Bronchial epithelial cell (primary cell): ENCODE results near the gene MVD. TPM values are rescaled to one million over a fixed set of nuclear protein-coding genes. Genes with fewer than 3 reads are reported as not detected.

Experiments
- DNase-seq: peaks from one replicate; pipeline ENCODE4 v3.0.0-alpha.2; 2010; ENCODE audit warnings: low read depth
- FAIRE-seq: peaks from 2 replicates; lab custom pipeline; 2011; peaks lifted over from hg19 to GRCh38; lab: Jason Lieb, UNC
- H3K27me3 ChIP-seq: 2 replicates; pipeline ENCODE4 v1.5.1; 2011; ENCODE audit warnings: low read length; ENCODE audit not compliant: control insufficient read depth, insufficient read depth
- H3K36me3 ChIP-seq: 2 replicates; pipeline ENCODE4 v1.5.1; 2011; ENCODE audit warnings: low read length; ENCODE audit not compliant: control insufficient read depth, insufficient read depth
- H3K4me3 ChIP-seq: 2 replicates; pipeline ENCODE4 v1.5.1; 2011; ENCODE audit warnings: mild to moderate bottlenecking, low read depth, low read length, control low read depth
- CTCF ChIP-seq: IDR thresholded peaks from 2 replicates; pipeline ENCODE4 v1.5.1; 2011; ENCODE audit warnings: mild to moderate bottlenecking, moderate library complexity, low read length, control low read depth, inconsistent platforms; ENCODE audit not compliant: insufficient read depth, severe bottlenecking
- total RNA-seq: library from RNA; depleted of rRNA; stranded (reverse); fragments of >200 nt; gene quantifications from 2 replicates; pipeline ENCODE4 v1.2.1, GENCODE V29; 2014

MVD gene
- total RNA-seq, 1 donor from 2014 or later, result 56.6 TPM

GRCh38 chr16:88706229-88706964 is 43.5 kb upstream of the MVD start, which contains the start of the genes CTU2 and RNF166:
TSS of gene CTU2 (plus strand) at chr16:88706503. CDS start at chr16:88706531, 28 bp downstream.
TSS of gene RNF166 (minus strand) at chr16:88706408. CDS start at chr16:88706325, 83 bp downstream.
- no peaks in the 10 kb centered on the region for H3K27me3 ChIP-seq
- no peak for TF ChIP-seq CTCF
- H3K36me3 ChIP-seq, result peaks cover 6% of the 10 kb centered on the region
- no peak for FAIRE-seq
- peak; percentile 73 for DNase-seq
- H3K4me3 ChIP-seq, result peak within 1 kb of the TSS; percentile 99

GRCh38 chr16:88705801-88706228 is 42.9 kb upstream of the MVD start:
- H3K27me3 ChIP-seq, result no peaks in the 10 kb centered on the region
- FAIRE-seq, result no peak
- no peak for DNase-seq
- H3K4me3 ChIP-seq, result peak overlapping the region; percentile 99
- peaks cover 6% of the 10 kb centered on the region for H3K36me3 ChIP-seq
- no peak for TF ChIP-seq CTCF

GRCh38 chr16:88705076-88705684 is 42.3 kb upstream of the MVD start:
- peak overlapping the region; percentile 99 for H3K4me3 ChIP-seq
- DNase-seq (no peak), FAIRE-seq (no peak)
- no peak for TF ChIP-seq CTCF
- H3K27me3 ChIP-seq, result no peaks in the 10 kb centered on the region
- peaks cover 6% of the 10 kb centered on the region for H3K36me3 ChIP-seq

- Histone ChIP-seq H3K36me3 (peaks cover 2% of the 10 kb centered on the region), H3K27me3 (no peaks in the 10 kb centered on the region), H3K4me3 (no peak overlapping the region)
- no peak for TF ChIP-seq CTCF
- DNase-seq, result no peak
- FAIRE-seq, result no peak
Measured at GRCh38 chr16:88703486-88704309, 40.8 kb upstream of the MVD start.

- Histone ChIP-seq H3K4me3 (no peak overlapping the region), H3K27me3 (no peaks in the 10 kb centered on the region), H3K36me3 (no peaks in the 10 kb centered on the region)
- FAIRE-seq (no peak), DNase-seq (no peak)
- no peak for TF ChIP-seq CTCF
Measured at GRCh38 chr16:88702371-88703210, 39.7 kb upstream of the MVD start.
